H1 (cell line): ENCODE data around the gene KCNQ1. TPM values are rescaled to one million over a fixed set of nuclear protein-coding genes. Genes with fewer than 3 reads are reported as not detected.

Experiments used
- E2F6 ChIP-seq: IDR thresholded peaks from 2 replicates; pipeline ENCODE4 v1.6.1; 2012; ENCODE audit warnings: inconsistent platforms
- RAD21 ChIP-seq, 2 experiments: IDR thresholded peaks in 1 of 2; conservative IDR thresholded peaks in 1 of 2; 2 replicates each; pipeline ENCODE4 v1.6.1; 2011; ENCODE audit warnings: low read depth in 2 of 2, low read length in 2 of 2, improper control_type of control experiment in 1 of 2, inconsistent platforms in 1 of 2, mild to moderate bottlenecking in 1 of 2, moderate library complexity in 1 of 2
- RXRA ChIP-seq: IDR thresholded peaks from 2 replicates; pipeline ENCODE4 v1.6.1; 2011; ENCODE audit warnings: low read depth, mild to moderate bottlenecking, low read length, moderate library complexity; ENCODE audit not compliant: insufficient read depth
- SAP30 ChIP-seq: fragments of 300-600 bp; sonication (generic); IDR thresholded peaks from 2 replicates; pipeline ENCODE4 v1.7.1; 2012; ENCODE audit warnings: low read length, moderate library complexity, mild to moderate bottlenecking, inconsistent platforms; ENCODE audit not compliant: insufficient read depth, insufficient replicate concordance
- SP1 ChIP-seq: IDR thresholded peaks from 2 replicates; pipeline ENCODE4 v1.6.1; 2011; ENCODE audit warnings: low read depth, low read length
- SUZ12 ChIP-seq: fragments of 200-600 bp; sonication (generic); IDR thresholded peaks from 2 replicates; pipeline ENCODE4 v1.6.1; 2012; ENCODE audit warnings: mild to moderate bottlenecking, inconsistent platforms, low read length, moderate library complexity, mixed read lengths
- TCF12 ChIP-seq: IDR thresholded peaks from 2 replicates; pipeline ENCODE4 v1.6.1; 2011; ENCODE audit warnings: low read depth, mild to moderate bottlenecking, low read length
- polyA plus RNA-seq, 7 experiments: library from polyadenylated mRNA; depleted of rRNA in 3 of 7; stranded (reverse) in 5 of 7; unstranded in 2 of 7; fragments of >200 nt in 5 of 7; fragments of 200-250 nt in 2 of 7; gene quantifications; 1 replicate in 5 of 7; 2 replicates in 1 of 7; 4 replicates in 1 of 7; pipeline versions ENCODE4 v1.2.1 to v1.2.3, GENCODE V29; 2011 to 2013; ENCODE audit warnings: missing spikeins in 2 of 7, mixed read lengths in 2 of 7
- total RNA-seq: library from RNA; stranded (reverse); fragmentation: NEBNext Ultra II Directional; extraction: Animal tissue kit (Norgen Biotek cat#: 25700); gene quantifications from 2 replicates; pipeline ENCODE4 v1.2.1, GENCODE V29; 2021
- TF ChIP-seq, protein P1 (sequence below): fragments of 300-600 bp; sonication (generic); IDR thresholded peaks from 2 replicates; pipeline ENCODE4 v1.7.1; 2012; ENCODE audit warnings: low read length, moderate library complexity, mild to moderate bottlenecking, inconsistent platforms; ENCODE audit not compliant: insufficient replicate concordance

Gene KCNQ1
- total and polyA plus RNA-seq, 2 of the 8 experiments (the other 6 are each of a cell fraction or from before 2014, with no cell fraction given): 1.9 to 2.0 TPM

DNA sequence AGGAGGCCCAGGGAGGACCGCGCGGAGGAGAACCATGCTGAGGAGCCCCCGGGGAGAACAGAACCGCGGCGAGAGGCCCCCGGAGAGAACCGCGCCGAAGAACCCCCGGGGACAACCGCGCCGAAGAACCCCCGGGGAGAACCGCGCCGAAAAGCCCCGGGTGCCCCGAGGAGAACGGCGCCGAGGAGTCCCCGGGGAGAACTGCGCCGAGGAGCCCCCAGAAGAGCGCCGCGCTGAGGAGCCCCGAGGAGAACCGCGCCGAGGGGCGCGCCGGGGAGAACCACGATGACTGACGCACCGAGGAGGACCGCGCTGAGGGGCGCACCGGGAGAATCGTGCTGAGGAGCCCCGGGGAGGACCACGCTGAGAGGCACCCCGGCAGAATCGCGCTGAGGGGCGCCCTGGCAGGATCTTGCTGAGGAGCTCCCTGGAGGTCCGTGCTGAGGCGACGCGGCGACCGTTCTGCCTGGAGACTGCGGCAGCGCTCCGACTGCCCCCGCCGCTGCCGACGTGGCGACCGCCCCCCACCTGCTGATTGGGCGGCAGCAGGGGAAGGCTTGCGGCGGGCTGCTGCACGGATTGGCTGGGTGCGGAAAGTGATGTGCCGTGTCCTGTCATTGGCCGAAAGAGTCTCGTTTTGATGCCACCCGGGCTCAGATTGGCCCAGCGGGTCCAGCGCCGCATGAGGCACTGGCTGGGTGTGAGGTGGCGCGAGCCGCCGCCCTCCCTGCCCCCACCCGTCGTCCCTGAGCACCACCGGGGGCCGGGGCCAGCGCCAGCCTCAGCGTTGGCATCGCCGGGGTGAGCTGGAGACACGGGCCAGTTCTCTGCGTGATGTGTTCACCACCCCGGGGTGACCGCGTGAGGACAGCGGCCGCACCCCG lies 255.0 kb downstream of the KCNQ1 start, which contains the start of gene KCNQ1OT1 (continued):
- TF ChIP-seq RXRA (no peak), SUZ12 (no peak), E2F6 (peak; percentile 42), SP1 (peak; percentile 90), RAD21 (IDR thresholded peaks at IDR 0.05 in 1 of 2, conservative IDR thresholded peaks at IDR 0.05 in 1 of 2; ENCODE audit: low read depth in 2 of 2, low read length in 2 of 2) (no peak), SAP30 (no peak), TCF12 (no peak)
- TF ChIP-seq, protein P1, sequence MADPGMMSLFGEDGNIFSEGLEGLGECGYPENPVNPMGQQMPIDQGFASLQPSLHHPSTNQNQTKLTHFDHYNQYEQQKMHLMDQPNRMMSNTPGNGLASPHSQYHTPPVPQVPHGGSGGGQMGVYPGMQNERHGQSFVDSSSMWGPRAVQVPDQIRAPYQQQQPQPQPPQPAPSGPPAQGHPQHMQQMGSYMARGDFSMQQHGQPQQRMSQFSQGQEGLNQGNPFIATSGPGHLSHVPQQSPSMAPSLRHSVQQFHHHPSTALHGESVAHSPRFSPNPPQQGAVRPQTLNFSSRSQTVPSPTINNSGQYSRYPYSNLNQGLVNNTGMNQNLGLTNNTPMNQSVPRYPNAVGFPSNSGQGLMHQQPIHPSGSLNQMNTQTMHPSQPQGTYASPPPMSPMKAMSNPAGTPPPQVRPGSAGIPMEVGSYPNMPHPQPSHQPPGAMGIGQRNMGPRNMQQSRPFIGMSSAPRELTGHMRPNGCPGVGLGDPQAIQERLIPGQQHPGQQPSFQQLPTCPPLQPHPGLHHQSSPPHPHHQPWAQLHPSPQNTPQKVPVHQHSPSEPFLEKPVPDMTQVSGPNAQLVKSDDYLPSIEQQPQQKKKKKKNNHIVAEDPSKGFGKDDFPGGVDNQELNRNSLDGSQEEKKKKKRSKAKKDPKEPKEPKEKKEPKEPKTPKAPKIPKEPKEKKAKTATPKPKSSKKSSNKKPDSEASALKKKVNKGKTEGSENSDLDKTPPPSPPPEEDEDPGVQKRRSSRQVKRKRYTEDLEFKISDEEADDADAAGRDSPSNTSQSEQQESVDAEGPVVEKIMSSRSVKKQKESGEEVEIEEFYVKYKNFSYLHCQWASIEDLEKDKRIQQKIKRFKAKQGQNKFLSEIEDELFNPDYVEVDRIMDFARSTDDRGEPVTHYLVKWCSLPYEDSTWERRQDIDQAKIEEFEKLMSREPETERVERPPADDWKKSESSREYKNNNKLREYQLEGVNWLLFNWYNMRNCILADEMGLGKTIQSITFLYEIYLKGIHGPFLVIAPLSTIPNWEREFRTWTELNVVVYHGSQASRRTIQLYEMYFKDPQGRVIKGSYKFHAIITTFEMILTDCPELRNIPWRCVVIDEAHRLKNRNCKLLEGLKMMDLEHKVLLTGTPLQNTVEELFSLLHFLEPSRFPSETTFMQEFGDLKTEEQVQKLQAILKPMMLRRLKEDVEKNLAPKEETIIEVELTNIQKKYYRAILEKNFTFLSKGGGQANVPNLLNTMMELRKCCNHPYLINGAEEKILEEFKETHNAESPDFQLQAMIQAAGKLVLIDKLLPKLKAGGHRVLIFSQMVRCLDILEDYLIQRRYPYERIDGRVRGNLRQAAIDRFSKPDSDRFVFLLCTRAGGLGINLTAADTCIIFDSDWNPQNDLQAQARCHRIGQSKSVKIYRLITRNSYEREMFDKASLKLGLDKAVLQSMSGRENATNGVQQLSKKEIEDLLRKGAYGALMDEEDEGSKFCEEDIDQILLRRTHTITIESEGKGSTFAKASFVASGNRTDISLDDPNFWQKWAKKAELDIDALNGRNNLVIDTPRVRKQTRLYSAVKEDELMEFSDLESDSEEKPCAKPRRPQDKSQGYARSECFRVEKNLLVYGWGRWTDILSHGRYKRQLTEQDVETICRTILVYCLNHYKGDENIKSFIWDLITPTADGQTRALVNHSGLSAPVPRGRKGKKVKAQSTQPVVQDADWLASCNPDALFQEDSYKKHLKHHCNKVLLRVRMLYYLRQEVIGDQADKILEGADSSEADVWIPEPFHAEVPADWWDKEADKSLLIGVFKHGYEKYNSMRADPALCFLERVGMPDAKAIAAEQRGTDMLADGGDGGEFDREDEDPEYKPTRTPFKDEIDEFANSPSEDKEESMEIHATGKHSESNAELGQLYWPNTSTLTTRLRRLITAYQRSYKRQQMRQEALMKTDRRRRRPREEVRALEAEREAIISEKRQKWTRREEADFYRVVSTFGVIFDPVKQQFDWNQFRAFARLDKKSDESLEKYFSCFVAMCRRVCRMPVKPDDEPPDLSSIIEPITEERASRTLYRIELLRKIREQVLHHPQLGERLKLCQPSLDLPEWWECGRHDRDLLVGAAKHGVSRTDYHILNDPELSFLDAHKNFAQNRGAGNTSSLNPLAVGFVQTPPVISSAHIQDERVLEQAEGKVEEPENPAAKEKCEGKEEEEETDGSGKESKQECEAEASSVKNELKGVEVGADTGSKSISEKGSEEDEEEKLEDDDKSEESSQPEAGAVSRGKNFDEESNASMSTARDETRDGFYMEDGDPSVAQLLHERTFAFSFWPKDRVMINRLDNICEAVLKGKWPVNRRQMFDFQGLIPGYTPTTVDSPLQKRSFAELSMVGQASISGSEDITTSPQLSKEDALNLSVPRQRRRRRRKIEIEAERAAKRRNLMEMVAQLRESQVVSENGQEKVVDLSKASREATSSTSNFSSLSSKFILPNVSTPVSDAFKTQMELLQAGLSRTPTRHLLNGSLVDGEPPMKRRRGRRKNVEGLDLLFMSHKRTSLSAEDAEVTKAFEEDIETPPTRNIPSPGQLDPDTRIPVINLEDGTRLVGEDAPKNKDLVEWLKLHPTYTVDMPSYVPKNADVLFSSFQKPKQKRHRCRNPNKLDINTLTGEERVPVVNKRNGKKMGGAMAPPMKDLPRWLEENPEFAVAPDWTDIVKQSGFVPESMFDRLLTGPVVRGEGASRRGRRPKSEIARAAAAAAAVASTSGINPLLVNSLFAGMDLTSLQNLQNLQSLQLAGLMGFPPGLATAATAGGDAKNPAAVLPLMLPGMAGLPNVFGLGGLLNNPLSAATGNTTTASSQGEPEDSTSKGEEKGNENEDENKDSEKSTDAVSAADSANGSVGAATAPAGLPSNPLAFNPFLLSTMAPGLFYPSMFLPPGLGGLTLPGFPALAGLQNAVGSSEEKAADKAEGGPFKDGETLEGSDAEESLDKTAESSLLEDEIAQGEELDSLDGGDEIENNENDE: no peak
